ENCODE measurements around the gene DST. TPM values are rescaled to one million over a fixed set of nuclear protein-coding genes. Genes with fewer than 3 reads are reported as not detected.
"Not testable (repeated sequence)": the region's sequence is repeated elsewhere in the genome, so short reads cannot be mapped to it uniquely, and the experiment has no call there.

The DST gene
- total RNA-seq, 1 experiment from 2014 or later: 241 TPM

- Histone ChIP-seq H3K27ac (ENCODE audit: low read length) (no peak overlapping the region), H2AFZ (ENCODE audit: low read length) (0 out of 2 replicates have a peak overlapping the region, but pooled peaks have one; percentile 1), H3K36me3 (ENCODE audit: insufficient read depth, low read length) (no peaks in the 10 kb centered on the region), H3K9me3 (ENCODE audit: low read length) (no peaks in the 10 kb centered on the region), H4K20me1 (ENCODE audit: insufficient read depth, low read depth, low read length) (no peaks in the 10 kb centered on the region), H3K27me3 (ENCODE audit: low read length) (no peaks in the 10 kb centered on the region), H3K79me2 (ENCODE audit: low read length) (no peaks in the 10 kb centered on the region), H3K9ac (ENCODE audit: low read length) (no peak overlapping the region), H3K4me2 (ENCODE audit: low read depth, low read length, poor library complexity, severe bottlenecking) (no peak overlapping the region), H3K4me1 (ENCODE audit: low read length) (peaks cover 8% of the 10 kb centered on the region; the same call in 1 of the 2 replicates), H3K4me3 (ENCODE audit: low read length) (no peak overlapping the region), H3K9me2 (replicated peaks; ENCODE audit: insufficient read depth, low read length) (no peaks in the 10 kb centered on the region)
- peak; percentile 78 for DNase-seq
Measured at GRCh38 chr6:56570413-56571359, 72.0 kb downstream of the DST start.

- no peak for DNase-seq
- no peak overlapping the region for H3K27ac ChIP-seq (ENCODE audit: low read length)
- H3K9me2 ChIP-seq (replicated peaks; ENCODE audit: insufficient read depth, low read length): no peaks in the 10 kb centered on the region
- no peaks in the 10 kb centered on the region for H3K79me2 ChIP-seq (ENCODE audit: low read length)
- no peak overlapping the region for H3K9ac ChIP-seq (ENCODE audit: low read length)
- no peaks in the 10 kb centered on the region for H3K9me3 ChIP-seq (ENCODE audit: low read length)
- H3K4me2 ChIP-seq (ENCODE audit: low read depth, low read length, poor library complexity, severe bottlenecking): no peak overlapping the region
- H4K20me1 ChIP-seq (ENCODE audit: insufficient read depth, low read depth, low read length): no peaks in the 10 kb centered on the region
- H3K4me3 ChIP-seq (ENCODE audit: low read length): no peak overlapping the region
- no peaks in the 10 kb centered on the region for H3K27me3 ChIP-seq (ENCODE audit: low read length)
- no peaks in the 10 kb centered on the region for H3K36me3 ChIP-seq (ENCODE audit: insufficient read depth, low read length)
- no peak overlapping the region for H2AFZ ChIP-seq (ENCODE audit: low read length)
- peaks cover 3% of the 10 kb centered on the region; the same call in 1 of the 2 replicates for H3K4me1 ChIP-seq (ENCODE audit: low read length)
Measured at GRCh38 chr6:56567501-56567900, 75.2 kb downstream of the DST start.

DNA sequence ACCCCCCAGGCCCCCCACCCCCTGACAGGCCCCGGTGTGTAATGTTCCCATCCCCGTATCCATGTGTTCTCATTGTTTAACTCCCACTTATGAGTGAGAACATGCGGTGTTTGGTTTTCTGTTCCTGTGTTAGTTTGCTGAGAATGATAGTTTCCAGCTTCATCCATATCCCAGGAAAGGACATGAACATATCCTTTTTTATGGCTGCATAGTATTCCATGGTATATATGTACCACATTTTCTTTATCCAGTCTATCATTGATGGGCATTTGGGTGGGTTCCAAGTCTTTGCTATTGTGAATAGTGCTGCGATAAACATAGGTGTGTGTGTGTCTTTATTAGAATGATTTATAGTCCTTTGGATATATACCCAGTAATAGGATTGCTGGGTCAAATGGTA is 80.0 kb downstream of the DST start:
- H3K27ac ChIP-seq (ENCODE audit: low read length); H3K27me3 ChIP-seq (ENCODE audit: low read length); H3K79me2 ChIP-seq (ENCODE audit: low read length); H3K4me2 ChIP-seq (ENCODE audit: low read depth, low read length, poor library complexity, severe bottlenecking); H3K9me3 ChIP-seq (ENCODE audit: low read length); DNase-seq; H3K36me3 ChIP-seq (ENCODE audit: insufficient read depth, low read length); H3K9me2 ChIP-seq (replicated peaks; ENCODE audit: insufficient read depth, low read length); H3K4me1 ChIP-seq (ENCODE audit: low read length); H4K20me1 ChIP-seq (ENCODE audit: insufficient read depth, low read depth, low read length); H2AFZ ChIP-seq (ENCODE audit: low read length); H3K4me3 ChIP-seq (ENCODE audit: low read length); H3K9ac ChIP-seq (ENCODE audit: low read length): not testable (repeated sequence)

GRCh38 chr6:56556751-56557540 is 85.7 kb downstream of the DST start:
- Histone ChIP-seq H3K9me2 (replicated peaks; ENCODE audit: insufficient read depth, low read length) (no peaks in the 10 kb centered on the region), H3K4me3 (ENCODE audit: low read length) (no peak overlapping the region), H3K9me3 (ENCODE audit: low read length) (no peaks in the 10 kb centered on the region), H3K4me2 (ENCODE audit: low read depth, low read length, poor library complexity, severe bottlenecking) (no peak overlapping the region), H2AFZ (ENCODE audit: low read length) (no peak overlapping the region), H4K20me1 (ENCODE audit: insufficient read depth, low read depth, low read length) (no peaks in the 10 kb centered on the region), H3K27ac (ENCODE audit: low read length) (no peak overlapping the region), H3K36me3 (ENCODE audit: insufficient read depth, low read length) (no peaks in the 10 kb centered on the region), H3K9ac (ENCODE audit: low read length) (no peak overlapping the region), H3K27me3 (ENCODE audit: low read length) (no peaks in the 10 kb centered on the region), H3K4me1 (ENCODE audit: low read length) (no peaks in the 10 kb centered on the region), H3K79me2 (ENCODE audit: low read length) (no peaks in the 10 kb centered on the region)
- DNase-seq: no peak

DNA sequence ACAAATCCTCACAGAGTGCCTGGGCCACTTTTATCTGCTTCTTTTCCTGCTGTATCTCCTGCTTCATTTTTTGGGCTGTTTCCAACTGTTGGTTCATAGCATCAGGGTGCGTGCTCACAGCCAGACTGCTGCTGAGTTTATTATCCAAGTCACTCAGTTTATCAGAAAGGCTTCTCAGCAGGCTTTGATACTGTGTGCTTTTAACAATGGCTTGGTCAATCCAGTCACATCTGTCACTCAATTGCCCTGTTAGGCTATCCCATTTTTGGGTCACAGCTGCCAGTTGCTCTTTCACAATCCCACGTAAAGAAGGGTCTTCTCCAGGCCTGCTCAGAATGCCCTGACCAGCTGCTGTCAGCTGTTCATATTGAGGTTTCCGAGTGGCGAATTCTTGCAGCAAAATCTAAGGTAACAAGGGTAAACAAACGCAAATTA is 87.2 kb downstream of the DST start:
- Histone ChIP-seq H3K36me3 (ENCODE audit: insufficient read depth, low read length) (no peaks in the 10 kb centered on the region), H3K9me2 (replicated peaks; ENCODE audit: insufficient read depth, low read length) (no peaks in the 10 kb centered on the region), H3K27ac (ENCODE audit: low read length) (no peak overlapping the region), H3K4me3 (ENCODE audit: low read length) (no peak overlapping the region), H3K27me3 (ENCODE audit: low read length) (no peaks in the 10 kb centered on the region), H2AFZ (ENCODE audit: low read length) (no peak overlapping the region), H4K20me1 (ENCODE audit: insufficient read depth, low read depth, low read length) (no peaks in the 10 kb centered on the region), H3K9ac (ENCODE audit: low read length) (no peak overlapping the region), H3K9me3 (ENCODE audit: low read length) (no peaks in the 10 kb centered on the region), H3K79me2 (ENCODE audit: low read length) (no peaks in the 10 kb centered on the region), H3K4me2 (ENCODE audit: low read depth, low read length, poor library complexity, severe bottlenecking) (no peak overlapping the region), H3K4me1 (ENCODE audit: low read length) (peaks cover 5% of the 10 kb centered on the region)
- no peak for DNase-seq

GRCh38 chr6:56552187-56553130 is 90.2 kb downstream of the DST start:
- H3K4me3 ChIP-seq (ENCODE audit: low read length): no peak overlapping the region
- H4K20me1 ChIP-seq (ENCODE audit: insufficient read depth, low read depth, low read length): no peaks in the 10 kb centered on the region
- DNase-seq: no peak
- no peaks in the 10 kb centered on the region for H3K36me3 ChIP-seq (ENCODE audit: insufficient read depth, low read length)
- H3K9me2 ChIP-seq (replicated peaks; ENCODE audit: insufficient read depth, low read length): no peaks in the 10 kb centered on the region
- H3K27me3 ChIP-seq (ENCODE audit: low read length): no peaks in the 10 kb centered on the region
- no peak overlapping the region for H3K9ac ChIP-seq (ENCODE audit: low read length)
- no peaks in the 10 kb centered on the region for H3K79me2 ChIP-seq (ENCODE audit: low read length)
- no peaks in the 10 kb centered on the region for H3K9me3 ChIP-seq (ENCODE audit: low read length)
- peak overlapping the region; percentile 28 for H2AFZ ChIP-seq (ENCODE audit: low read length)
- H3K4me1 ChIP-seq (ENCODE audit: low read length): peaks cover 35% of the 10 kb centered on the region
- no peak overlapping the region for H3K27ac ChIP-seq (ENCODE audit: low read length)
- H3K4me2 ChIP-seq (ENCODE audit: low read depth, low read length, poor library complexity, severe bottlenecking): no peak overlapping the region

- H3K27me3 ChIP-seq (ENCODE audit: low read length): no peaks in the 10 kb centered on the region
- no peak overlapping the region for H3K9ac ChIP-seq (ENCODE audit: low read length)
- H3K27ac ChIP-seq (ENCODE audit: low read length): no peak overlapping the region
- H4K20me1 ChIP-seq (ENCODE audit: insufficient read depth, low read depth, low read length): no peaks in the 10 kb centered on the region
- H3K9me2 ChIP-seq (replicated peaks; ENCODE audit: insufficient read depth, low read length): no peaks in the 10 kb centered on the region
- peaks cover 44% of the 10 kb centered on the region for H3K4me1 ChIP-seq (ENCODE audit: low read length)
- H3K79me2 ChIP-seq (ENCODE audit: low read length): no peaks in the 10 kb centered on the region
- DNase-seq: no peak
- no peak overlapping the region for H2AFZ ChIP-seq (ENCODE audit: low read length)
- H3K4me2 ChIP-seq (ENCODE audit: low read depth, low read length, poor library complexity, severe bottlenecking): no peak overlapping the region
- H3K9me3 ChIP-seq (ENCODE audit: low read length): no peaks in the 10 kb centered on the region
- no peak overlapping the region for H3K4me3 ChIP-seq (ENCODE audit: low read length)
- H3K36me3 ChIP-seq (ENCODE audit: insufficient read depth, low read length): no peaks in the 10 kb centered on the region
Measured at GRCh38 chr6:56551409-56552120, 91.1 kb downstream of the DST start.

Measured in Karpas-422 (cell line).